ENCODE measurements around the gene AFF3.

Gene AFF3

GRCh38 chr2:100053087-100053885 is 89.1 kb downstream of the AFF3 start:
- no peak for DNase-seq (ENCODE audit: low spot score)
- in situ Hi-C loops (cut with MboI; ENCODE audit: low sequenced_read_pairs, unreplicated experiment), result no loop called here
- TF ChIP-seq CTCF (IDR thresholded peaks at IDR 0.05; ENCODE audit: borderline replicate concordance, control extremely low read depth, extremely low read depth, insufficient read depth, missing control alignments), result no peak

GRCh38 chr2:100052650-100053049 is 89.7 kb downstream of the AFF3 start:
- no peak for DNase-seq (ENCODE audit: low spot score)
- in situ Hi-C loops (cut with MboI; ENCODE audit: low sequenced_read_pairs, unreplicated experiment), result no loop called here
- no peak for TF ChIP-seq CTCF (IDR thresholded peaks at IDR 0.05; ENCODE audit: borderline replicate concordance, control extremely low read depth, extremely low read depth, insufficient read depth, missing control alignments)

- TF ChIP-seq CTCF (IDR thresholded peaks at IDR 0.05; ENCODE audit: borderline replicate concordance, control extremely low read depth, extremely low read depth, insufficient read depth, missing control alignments), result no peak
- in situ Hi-C loops (cut with MboI; ENCODE audit: low sequenced_read_pairs, unreplicated experiment), result no loop called here
- no peak for DNase-seq (ENCODE audit: low spot score)
Measured at GRCh38 chr2:100051253-100051652, 91.1 kb downstream of the AFF3 start.

- in situ Hi-C loops (cut with MboI; ENCODE audit: low sequenced_read_pairs, unreplicated experiment), result no loop called here
- no peak for TF ChIP-seq CTCF (IDR thresholded peaks at IDR 0.05; ENCODE audit: borderline replicate concordance, control extremely low read depth, extremely low read depth, insufficient read depth, missing control alignments)
- no peak for DNase-seq (ENCODE audit: low spot score)
Measured at GRCh38 chr2:100050685-100051084, 91.7 kb downstream of the AFF3 start.

GRCh38 chr2:100046961-100047947 is 95.1 kb downstream of the AFF3 start:
- no peak for DNase-seq (ENCODE audit: low spot score)
- TF ChIP-seq CTCF (IDR thresholded peaks at IDR 0.05; ENCODE audit: borderline replicate concordance, control extremely low read depth, extremely low read depth, insufficient read depth, missing control alignments), result no peak
- in situ Hi-C loops (cut with MboI; ENCODE audit: low sequenced_read_pairs, unreplicated experiment), result no loop called here

- TF ChIP-seq CTCF (IDR thresholded peaks at IDR 0.05; ENCODE audit: borderline replicate concordance, control extremely low read depth, extremely low read depth, insufficient read depth, missing control alignments), result no peak
Measured at GRCh38 chr2:100045000-100045399, 97.4 kb downstream of the AFF3 start.

More at GRCh38 chr2:100045000-100045399, 97.4 kb downstream of the AFF3 start:
- DNase-seq (ENCODE audit: low spot score), result no peak
- in situ Hi-C loops (cut with MboI; ENCODE audit: low sequenced_read_pairs, unreplicated experiment), result no loop called here

All from GM13976 (cell line).